Stimulated activated CD4-positive, alpha-beta T cell treated with anti-CD3 and anti-CD28 coated beads, TNF-alpha, amount 100 ng/mL, for 24 hours (primary cell): ENCODE results near the gene YWHAQ.
A peak's percentile ranks its signal among the peaks of the same experiment; 100 is the strongest.

ENCODE experiments used
- DNase-seq, 3 experiments: peaks; one replicate each; pipeline ENCODE4 v3.0.0-alpha.2; 2020; ENCODE audit warnings: low read depth in 3 of 3

YWHAQ gene

GRCh38 chr2:9655441-9656269, 24.9 kb upstream of the YWHAQ start:
- DNase-seq = peak; percentile 31 to 67 (median 33)

GRCh38 chr2:9654452-9655100, 23.8 kb upstream of the YWHAQ start:
- no peak for DNase-seq

- no peak for DNase-seq
Measured at GRCh38 chr2:9653485-9654271, 22.9 kb upstream of the YWHAQ start.

GRCh38 chr2:9652898-9653479, 22.2 kb upstream of the YWHAQ start:
- no peak for DNase-seq

GRCh38 chr2:9652267-9652666, 21.5 kb upstream of the YWHAQ start:
- DNase-seq = no peak

GRCh38 chr2:9650119-9650821, 19.5 kb upstream of the YWHAQ start:
- DNase-seq = no peak

GRCh38 chr2:9649261-9649660, 18.5 kb upstream of the YWHAQ start:
- DNase-seq = no peak

GRCh38 chr2:9648821-9649220, 18.0 kb upstream of the YWHAQ start:
- DNase-seq = no peak

- no peak for DNase-seq
Measured at GRCh38 chr2:9647884-9648283, 17.1 kb upstream of the YWHAQ start.

GRCh38 chr2:9646196-9647030, 15.6 kb upstream of the YWHAQ start:
- no peak for DNase-seq

- no peak for DNase-seq
Measured at GRCh38 chr2:9644603-9645002, 13.8 kb upstream of the YWHAQ start.

GRCh38 chr2:9644021-9644420, 13.2 kb upstream of the YWHAQ start:
- no peak for DNase-seq

- peak in 1 of 3 experiments; percentile 32 for DNase-seq
Measured at GRCh38 chr2:9641641-9642040, 10.8 kb upstream of the YWHAQ start.

- DNase-seq = no peak
Measured at GRCh38 chr2:9640403-9641104, 9.8 kb upstream of the YWHAQ start.

- no peak for DNase-seq
Measured at GRCh38 chr2:9639740-9640343, 9.0 kb upstream of the YWHAQ start.

- no peak for DNase-seq
Measured at GRCh38 chr2:9639000-9639602, 8.3 kb upstream of the YWHAQ start.

- DNase-seq = no peak
Measured at GRCh38 chr2:9638532-9638931, 7.7 kb upstream of the YWHAQ start.

- DNase-seq = no peak
Measured at GRCh38 chr2:9637330-9637729, 6.5 kb upstream of the YWHAQ start.

- DNase-seq = no peak
Measured at GRCh38 chr2:9634133-9634532, 3.3 kb upstream of the YWHAQ start.
